ENCODE measurements around the gene NUP107.
"Not testable (repeated sequence)": the region's sequence is repeated elsewhere in the genome, so short reads cannot be mapped to it uniquely, and the experiment has no call there.

Gene NUP107

DNA sequence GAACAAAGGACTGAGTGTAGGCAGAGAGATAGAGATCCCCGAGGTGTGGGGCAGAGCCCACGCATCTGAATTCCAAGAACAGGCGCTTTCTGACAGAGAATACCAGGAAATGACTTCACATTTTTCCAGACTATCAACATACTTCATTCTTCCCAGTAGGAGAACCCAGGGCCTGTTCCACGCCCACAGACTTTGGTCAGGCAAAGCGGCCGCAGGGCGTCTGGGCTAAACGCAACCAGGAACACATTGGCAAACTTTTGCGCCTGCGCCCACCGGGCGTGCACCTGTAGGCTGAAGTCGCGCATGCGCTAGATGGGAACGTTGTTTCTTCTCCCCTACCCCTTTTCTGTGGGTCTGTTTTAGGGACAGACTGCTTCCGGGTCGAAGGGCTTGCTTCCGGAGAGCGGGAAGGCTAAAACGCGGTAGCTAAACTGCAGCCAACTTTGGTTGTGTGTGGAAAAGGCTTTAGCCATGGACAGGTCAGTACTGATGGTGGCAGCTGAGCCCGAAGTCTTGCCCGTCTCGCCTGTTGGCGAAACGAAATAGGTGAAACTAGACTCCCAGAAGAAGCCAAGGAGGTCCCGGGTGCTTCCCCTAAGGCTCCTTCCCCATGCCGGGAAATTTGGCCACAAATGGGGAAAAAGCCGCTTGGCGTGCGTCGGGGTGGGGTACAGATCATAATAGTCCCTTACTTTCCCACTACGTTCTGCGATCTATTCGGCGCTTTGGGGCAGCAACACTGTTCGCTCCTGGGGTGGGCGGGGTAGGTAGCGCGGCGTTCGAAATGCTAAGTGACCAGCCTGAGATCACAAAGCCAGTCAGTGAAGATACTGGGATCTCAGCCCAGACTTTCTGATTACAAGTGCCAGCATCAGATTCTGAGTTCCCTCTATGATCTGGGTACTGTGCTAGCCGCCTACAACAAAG, at the start of gene NUP107:
TSS of gene NUP107 (plus strand) at position 384 of the 927 bp plus-strand sequence. CDS start at position 472, 88 bp downstream.
- Histone ChIP-seq H3K9ac (ENCODE audit: low read depth, low read length) (peak within 1 kb of the TSS; percentile 96), H3K9me3 (ENCODE audit: control insufficient read depth, insufficient read depth, low read length) (no peaks in the 10 kb centered on the region), H3K27me3 (ENCODE audit: control insufficient read depth, insufficient read depth, low read length) (no peaks in the 10 kb centered on the region), H3K4me1 (ENCODE audit: control insufficient read depth, insufficient read depth, low read length) (peaks cover 4% of the 10 kb centered on the region), H3K36me3 (ENCODE audit: control insufficient read depth, insufficient read depth, low read length) (peaks cover 14% of the 10 kb centered on the region), H3K4me3 (ENCODE audit: low read depth, low read length) (peak within 1 kb of the TSS; percentile 100)

DNA sequence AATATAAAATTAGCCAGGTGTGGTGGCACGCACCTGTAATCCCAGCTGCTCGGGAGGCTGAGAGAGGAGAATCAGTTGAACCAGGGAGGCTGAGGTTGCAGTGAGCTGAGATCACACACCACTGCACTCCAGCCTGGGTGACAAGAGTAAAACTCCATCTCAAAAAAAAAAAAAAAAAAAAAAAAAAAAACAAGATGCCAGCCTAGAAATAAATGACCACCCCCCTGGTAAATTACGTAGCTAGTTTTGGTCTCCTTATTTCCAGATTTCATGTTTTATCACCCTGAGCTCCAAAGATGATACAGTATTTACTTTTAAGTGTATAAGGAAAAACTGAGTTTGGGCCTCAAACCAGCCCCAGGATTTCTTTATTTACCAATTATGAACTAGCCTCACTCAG, 49.3 kb upstream of the NUP107 start:
- not testable (repeated sequence) for H3K4me1 ChIP-seq (ENCODE audit: control insufficient read depth, insufficient read depth, low read length); H3K36me3 ChIP-seq (ENCODE audit: control insufficient read depth, insufficient read depth, low read length)

DNA sequence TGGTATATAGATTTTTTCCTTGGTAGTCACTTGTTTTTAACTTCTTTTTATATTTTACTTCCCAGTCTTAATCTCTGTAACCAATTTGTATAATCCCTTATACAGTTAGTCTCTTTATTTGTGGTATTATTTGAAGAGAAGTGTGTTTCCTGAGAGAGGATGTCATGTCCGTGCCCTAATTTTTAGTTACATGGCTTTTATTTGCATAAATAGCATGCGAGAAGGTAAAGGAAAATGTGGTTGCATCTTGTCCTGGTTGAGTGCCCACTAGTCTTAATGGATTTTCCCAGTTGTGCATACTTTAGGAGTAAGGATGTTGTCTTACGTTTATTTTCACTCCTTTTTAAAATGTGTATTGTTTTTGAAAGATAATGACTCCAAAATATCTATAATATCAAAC, 48.6 kb upstream of the NUP107 start:
- Histone ChIP-seq H3K27me3 (ENCODE audit: control insufficient read depth, insufficient read depth, low read length) (no peaks in the 10 kb centered on the region), H3K9me3 (ENCODE audit: control insufficient read depth, insufficient read depth, low read length) (no peaks in the 10 kb centered on the region), H3K9ac (ENCODE audit: low read depth, low read length) (no peak overlapping the region), H3K4me3 (ENCODE audit: low read depth, low read length) (no peak overlapping the region), H3K4me1 (ENCODE audit: control insufficient read depth, insufficient read depth, low read length) (peaks cover 2% of the 10 kb centered on the region), H3K36me3 (ENCODE audit: control insufficient read depth, insufficient read depth, low read length) (no peaks in the 10 kb centered on the region)

More for the DNA sequence above, 49.3 kb upstream of the NUP107 start:
- not testable (repeated sequence) for H3K9ac ChIP-seq (ENCODE audit: low read depth, low read length); H3K27me3 ChIP-seq (ENCODE audit: control insufficient read depth, insufficient read depth, low read length); H3K4me3 ChIP-seq (ENCODE audit: low read depth, low read length); H3K9me3 ChIP-seq (ENCODE audit: control insufficient read depth, insufficient read depth, low read length)

DNA sequence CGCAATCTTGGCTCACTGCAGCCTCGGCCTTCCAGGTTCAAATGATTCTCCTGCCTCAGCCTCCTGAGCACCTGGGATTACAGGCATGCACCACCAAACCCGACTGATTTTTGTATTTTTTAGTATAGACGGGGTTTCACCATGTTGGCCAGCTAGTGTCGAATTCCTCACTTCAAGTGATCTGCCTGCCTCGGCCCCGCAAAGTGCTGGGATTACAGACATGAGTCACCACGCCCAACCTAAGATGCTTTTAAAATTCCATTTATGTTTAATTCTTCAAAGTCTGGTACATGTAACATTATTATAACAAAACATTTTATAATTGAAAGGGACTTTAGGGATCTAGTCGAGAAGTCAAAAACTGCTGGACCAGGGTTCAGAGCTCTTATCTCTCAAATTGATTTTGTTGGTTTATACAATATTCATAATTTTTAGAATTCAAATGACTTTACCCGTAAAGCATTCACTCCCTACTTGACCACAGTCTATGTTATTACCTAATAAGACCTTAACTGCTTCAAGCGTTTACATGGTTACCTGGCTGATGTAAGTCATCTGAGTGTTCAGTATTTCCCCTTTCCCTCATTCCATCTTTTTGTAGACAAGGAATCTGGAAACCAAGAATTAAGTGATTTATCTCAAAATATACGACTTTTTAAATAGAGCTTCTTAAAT, 47.9 kb upstream of the NUP107 start:
- Histone ChIP-seq H3K36me3 (ENCODE audit: control insufficient read depth, insufficient read depth, low read length) (no peaks in the 10 kb centered on the region), H3K4me1 (ENCODE audit: control insufficient read depth, insufficient read depth, low read length) (peaks cover 2% of the 10 kb centered on the region), H3K9ac (ENCODE audit: low read depth, low read length) (no peak overlapping the region), H3K4me3 (ENCODE audit: low read depth, low read length) (no peak overlapping the region), H3K9me3 (ENCODE audit: control insufficient read depth, insufficient read depth, low read length) (no peaks in the 10 kb centered on the region), H3K27me3 (ENCODE audit: control insufficient read depth, insufficient read depth, low read length) (no peaks in the 10 kb centered on the region)

DNA sequence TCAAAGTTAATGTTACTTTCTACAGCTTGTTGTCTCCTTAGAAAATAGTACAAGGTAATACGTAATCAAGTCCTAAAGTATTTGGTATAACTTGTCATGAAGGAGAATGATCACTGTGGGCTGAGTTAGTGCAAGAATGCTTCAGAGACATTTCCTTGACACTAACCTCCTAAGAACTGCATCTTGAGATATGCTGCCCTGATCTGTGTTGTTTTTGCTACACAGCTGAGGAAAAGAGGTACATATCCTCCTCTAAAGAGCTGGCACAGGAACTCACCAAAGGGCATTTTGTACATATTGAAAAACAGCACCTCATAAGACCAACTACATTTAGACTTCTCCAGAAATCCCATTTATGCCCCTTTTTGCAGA, 47.4 kb upstream of the NUP107 start:
- H3K36me3 ChIP-seq (ENCODE audit: control insufficient read depth, insufficient read depth, low read length): no peaks in the 10 kb centered on the region
- no peaks in the 10 kb centered on the region for H3K27me3 ChIP-seq (ENCODE audit: control insufficient read depth, insufficient read depth, low read length)
- peaks cover 2% of the 10 kb centered on the region for H3K4me1 ChIP-seq (ENCODE audit: control insufficient read depth, insufficient read depth, low read length)
- H3K9ac ChIP-seq (ENCODE audit: low read depth, low read length): no peak overlapping the region
- H3K9me3 ChIP-seq (ENCODE audit: control insufficient read depth, insufficient read depth, low read length): no peaks in the 10 kb centered on the region
- no peak overlapping the region for H3K4me3 ChIP-seq (ENCODE audit: low read depth, low read length)

DNA sequence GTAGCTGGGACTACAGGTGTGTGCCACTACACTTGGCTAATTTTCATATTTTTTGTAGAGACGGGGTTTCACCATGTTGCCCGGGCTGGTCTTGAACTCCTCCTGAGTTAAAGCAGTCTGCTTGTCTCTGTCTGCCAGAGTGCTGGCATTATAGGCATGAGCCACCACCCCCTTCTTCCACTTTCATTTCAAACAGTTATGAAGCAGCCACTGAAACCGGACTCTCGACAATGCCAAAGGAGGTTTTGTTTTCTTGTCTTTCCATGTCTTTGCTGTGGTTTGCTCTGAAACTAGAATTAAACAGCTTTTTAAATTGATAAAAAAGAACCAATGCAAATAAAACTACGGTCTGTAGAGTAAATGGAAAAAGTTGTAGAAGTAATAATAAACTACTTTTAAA, 45.6 kb upstream of the NUP107 start:
- Histone ChIP-seq H3K36me3 (ENCODE audit: control insufficient read depth, insufficient read depth, low read length) (no peaks in the 10 kb centered on the region), H3K4me1 (ENCODE audit: control insufficient read depth, insufficient read depth, low read length) (peaks cover 2% of the 10 kb centered on the region), H3K27me3 (ENCODE audit: control insufficient read depth, insufficient read depth, low read length) (no peaks in the 10 kb centered on the region), H3K9ac (ENCODE audit: low read depth, low read length) (no peak overlapping the region), H3K9me3 (ENCODE audit: control insufficient read depth, insufficient read depth, low read length) (no peaks in the 10 kb centered on the region), H3K4me3 (ENCODE audit: low read depth, low read length) (no peak overlapping the region)

DNA sequence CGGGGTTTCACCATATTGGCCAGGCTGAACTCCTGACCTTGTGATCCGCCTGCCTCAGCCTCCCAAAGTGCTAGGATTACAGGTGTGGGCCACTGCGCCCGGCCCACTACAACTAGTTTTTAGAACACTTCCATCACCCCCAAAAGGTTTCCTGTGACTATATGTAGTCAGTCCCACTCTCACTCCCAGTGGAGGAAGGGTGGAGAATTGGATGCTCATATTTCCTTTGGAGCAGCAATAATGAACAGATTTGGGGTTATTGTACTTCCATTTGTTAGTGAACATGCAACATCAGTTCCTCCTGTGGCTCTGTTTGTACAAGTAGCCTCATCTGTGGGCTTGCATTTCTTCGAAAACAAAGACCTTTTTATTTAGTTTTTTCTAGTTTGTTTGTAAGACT, 40.3 kb upstream of the NUP107 start:
- Histone ChIP-seq H3K9ac (ENCODE audit: low read depth, low read length) (no peak overlapping the region), H3K4me1 (ENCODE audit: control insufficient read depth, insufficient read depth, low read length) (no peaks in the 10 kb centered on the region), H3K36me3 (ENCODE audit: control insufficient read depth, insufficient read depth, low read length) (no peaks in the 10 kb centered on the region)

DNA sequence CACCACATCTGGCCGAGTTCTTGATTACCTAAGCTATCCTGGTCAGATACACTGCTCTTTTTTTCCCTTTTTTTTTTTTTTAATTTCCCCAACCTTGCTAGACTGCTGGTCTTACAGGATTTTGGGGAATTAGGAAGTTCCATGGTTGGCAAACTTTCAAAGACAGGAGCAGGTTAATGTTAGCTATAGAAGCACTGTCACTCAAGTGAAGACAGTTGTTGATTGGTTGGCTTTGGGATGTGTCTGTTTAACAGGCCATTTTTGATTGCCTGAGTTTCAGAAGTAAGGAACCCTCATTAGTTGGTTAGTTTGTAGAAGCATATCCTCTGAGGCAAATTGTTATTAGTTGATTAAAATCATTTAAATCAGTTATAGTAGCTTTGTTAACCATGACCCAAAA, 39.3 kb upstream of the NUP107 start:
- H3K27me3 ChIP-seq (ENCODE audit: control insufficient read depth, insufficient read depth, low read length): no peaks in the 10 kb centered on the region
- peaks cover under 1% of the 10 kb centered on the region for H3K36me3 ChIP-seq (ENCODE audit: control insufficient read depth, insufficient read depth, low read length)
- H3K9me3 ChIP-seq (ENCODE audit: control insufficient read depth, insufficient read depth, low read length): no peaks in the 10 kb centered on the region
- no peak overlapping the region for H3K9ac ChIP-seq (ENCODE audit: low read depth, low read length)
- H3K4me1 ChIP-seq (ENCODE audit: control insufficient read depth, insufficient read depth, low read length): no peaks in the 10 kb centered on the region
- H3K4me3 ChIP-seq (ENCODE audit: low read depth, low read length): no peak overlapping the region

More for the DNA sequence above, 40.3 kb upstream of the NUP107 start:
- H3K27me3 ChIP-seq (ENCODE audit: control insufficient read depth, insufficient read depth, low read length): no peaks in the 10 kb centered on the region
- H3K9me3 ChIP-seq (ENCODE audit: control insufficient read depth, insufficient read depth, low read length): no peaks in the 10 kb centered on the region
- no peak overlapping the region for H3K4me3 ChIP-seq (ENCODE audit: low read depth, low read length)

DNA sequence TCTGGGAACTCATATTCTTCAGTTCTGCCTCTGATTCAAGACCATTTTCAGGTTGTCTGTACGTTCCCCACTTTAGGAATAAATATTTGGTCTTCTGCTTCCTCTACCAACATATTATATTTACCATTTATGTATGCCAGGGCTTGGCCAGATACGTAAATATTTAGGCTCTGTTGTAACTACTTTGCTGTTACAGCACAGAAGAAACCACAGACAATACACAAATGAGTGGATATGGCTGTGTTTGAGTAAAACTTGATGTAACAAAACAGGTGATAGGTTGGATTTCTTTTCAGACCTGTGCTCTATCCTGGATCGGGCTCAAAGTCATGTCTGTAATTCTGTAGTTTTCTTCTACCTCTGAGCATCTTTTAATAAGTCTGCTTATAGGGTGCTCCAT, 38.6 kb upstream of the NUP107 start:
- Histone ChIP-seq H3K4me1 (ENCODE audit: control insufficient read depth, insufficient read depth, low read length) (no peaks in the 10 kb centered on the region), H3K4me3 (ENCODE audit: low read depth, low read length) (no peak overlapping the region), H3K27me3 (ENCODE audit: control insufficient read depth, insufficient read depth, low read length) (no peaks in the 10 kb centered on the region), H3K9me3 (ENCODE audit: control insufficient read depth, insufficient read depth, low read length) (no peaks in the 10 kb centered on the region), H3K9ac (ENCODE audit: low read depth, low read length) (no peak overlapping the region), H3K36me3 (ENCODE audit: control insufficient read depth, insufficient read depth, low read length) (peaks cover 5% of the 10 kb centered on the region)

DNA sequence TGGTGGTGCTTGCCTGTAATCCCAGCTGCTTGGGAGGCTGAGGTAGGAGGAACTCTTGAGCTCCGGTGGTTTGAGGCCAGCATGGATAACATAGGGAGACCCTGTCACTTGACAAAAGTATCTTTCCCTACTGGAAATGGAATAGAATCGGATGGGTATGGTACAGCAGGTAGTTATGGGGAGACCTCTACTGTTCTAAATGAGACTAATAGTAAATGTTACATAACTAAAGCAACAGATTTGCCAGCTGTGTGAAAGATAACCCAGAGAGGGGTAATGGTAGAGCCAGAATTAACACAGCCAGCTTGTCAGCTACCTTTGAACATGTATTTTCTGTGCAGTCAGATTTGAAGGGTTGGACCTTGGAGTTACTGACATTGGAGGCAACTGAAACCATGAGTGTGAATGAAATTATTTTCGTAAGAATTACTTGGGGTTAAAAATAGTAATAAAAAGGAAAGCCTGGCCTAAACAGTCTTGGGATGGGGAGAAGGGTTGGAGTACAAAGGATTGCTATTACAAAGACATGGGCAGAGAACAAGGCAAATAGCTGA, 21.7 kb upstream of the NUP107 start:
- Histone ChIP-seq H3K9ac (ENCODE audit: low read depth, low read length) (no peak overlapping the region), H3K4me1 (ENCODE audit: control insufficient read depth, insufficient read depth, low read length) (no peaks in the 10 kb centered on the region), H3K36me3 (ENCODE audit: control insufficient read depth, insufficient read depth, low read length) (no peaks in the 10 kb centered on the region)

DNA sequence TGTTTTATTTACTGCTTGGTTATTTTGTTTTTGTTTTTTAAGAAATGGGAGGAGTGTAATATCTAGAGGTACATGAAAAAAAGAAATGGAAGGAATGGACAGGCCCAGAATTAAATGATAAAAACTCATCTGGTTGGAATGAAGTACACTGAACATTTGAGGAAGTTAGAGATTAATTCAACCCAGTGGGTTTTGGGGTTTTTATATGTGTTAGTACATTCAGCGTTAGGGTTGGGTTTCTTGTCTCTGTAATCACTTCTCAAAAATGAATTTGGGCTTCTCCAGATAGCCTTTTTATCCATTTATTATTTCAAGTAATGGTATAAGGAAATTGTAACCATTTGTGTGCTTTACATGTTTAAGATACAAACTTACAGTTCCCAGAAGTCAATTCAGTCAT, 19.5 kb upstream of the NUP107 start:
- Histone ChIP-seq H3K27me3 (ENCODE audit: control insufficient read depth, insufficient read depth, low read length) (no peaks in the 10 kb centered on the region), H3K4me3 (ENCODE audit: low read depth, low read length) (no peak overlapping the region), H3K9ac (ENCODE audit: low read depth, low read length) (no peak overlapping the region), H3K9me3 (ENCODE audit: control insufficient read depth, insufficient read depth, low read length) (no peaks in the 10 kb centered on the region), H3K4me1 (ENCODE audit: control insufficient read depth, insufficient read depth, low read length) (no peaks in the 10 kb centered on the region), H3K36me3 (ENCODE audit: control insufficient read depth, insufficient read depth, low read length) (no peaks in the 10 kb centered on the region)

More for the DNA sequence above, 21.7 kb upstream of the NUP107 start:
- Histone ChIP-seq H3K9me3 (ENCODE audit: control insufficient read depth, insufficient read depth, low read length) (no peaks in the 10 kb centered on the region), H3K4me3 (ENCODE audit: low read depth, low read length) (no peak overlapping the region), H3K27me3 (ENCODE audit: control insufficient read depth, insufficient read depth, low read length) (no peaks in the 10 kb centered on the region)

DNA sequence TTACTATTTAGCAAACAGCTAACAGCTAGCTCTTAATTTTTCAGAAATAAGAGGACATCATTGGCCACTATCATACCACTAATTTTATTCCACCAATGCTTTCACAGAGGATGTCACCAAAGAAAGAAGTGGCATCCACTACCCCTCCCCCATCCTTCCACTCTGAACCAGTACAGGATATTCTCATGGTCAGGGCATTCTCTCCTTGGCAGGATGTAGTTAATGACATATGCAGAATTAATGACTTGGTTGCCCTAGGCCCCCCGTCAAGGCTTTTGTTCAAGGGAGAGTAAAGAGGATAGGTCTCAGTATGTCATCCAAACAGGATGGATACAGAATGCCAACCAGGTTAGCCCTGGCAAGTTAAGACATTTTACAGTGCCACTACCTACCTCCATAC, 18.9 kb upstream of the NUP107 start:
- Histone ChIP-seq H3K4me3 (ENCODE audit: low read depth, low read length) (no peak overlapping the region), H3K9ac (ENCODE audit: low read depth, low read length) (no peak overlapping the region), H3K4me1 (ENCODE audit: control insufficient read depth, insufficient read depth, low read length) (no peaks in the 10 kb centered on the region), H3K36me3 (ENCODE audit: control insufficient read depth, insufficient read depth, low read length) (no peaks in the 10 kb centered on the region), H3K27me3 (ENCODE audit: control insufficient read depth, insufficient read depth, low read length) (no peaks in the 10 kb centered on the region), H3K9me3 (ENCODE audit: control insufficient read depth, insufficient read depth, low read length) (no peaks in the 10 kb centered on the region)
